ENCODE measurements around the gene TBC1D21. TPM values are rescaled to one million over a fixed set of nuclear protein-coding genes. Genes with fewer than 3 reads are reported as not detected.

The TBC1D21 gene
- total and polyA plus RNA-seq, 2 of the 8 experiments (the other 6 are each of a cell fraction or from before 2014, with no cell fraction given): not detected

- Histone ChIP-seq H3K14ac (ENCODE audit: insufficient read length) (no peak overlapping the region), H2AFZ (ENCODE audit: low read length) (no peak overlapping the region), H2AK5ac (ENCODE audit: low read depth, low read length) (no peak overlapping the region), H3K9ac (replicated peaks in 1 of 4; ENCODE audit: extremely low read depth in 1 of 4, low read depth in 3 of 4, low read length in 3 of 4) (no peak overlapping the region), H3K79me2 (ENCODE audit: control insufficient read depth in 1 of 2, insufficient read depth in 2 of 2, low read length in 2 of 2) (no peaks in the 10 kb centered on the region), H4K8ac (ENCODE audit: extremely low read depth, insufficient read depth, low read length) (no peak overlapping the region), H3K56ac (replicated peaks; ENCODE audit: insufficient read length, low read depth, low read length) (no peak overlapping the region), H4K91ac (replicated peaks; ENCODE audit: insufficient read length, low read length) (no peak overlapping the region), H4K5ac (ENCODE audit: insufficient read length, low read depth, low read length) (no peak overlapping the region), H3K27ac (ENCODE audit: low read depth, low read length) (no peak overlapping the region), H3K9me3 (ENCODE audit: insufficient read depth in 2 of 2, low read depth in 1 of 2, low read length in 1 of 2) (no peaks in the 10 kb centered on the region), H2BK15ac (ENCODE audit: low read length) (no peak overlapping the region), H3K4me1 (replicated peaks in 1 of 4; ENCODE audit: control insufficient read depth in 3 of 4, insufficient read depth in 4 of 4, low read length in 3 of 4) (no peaks in the 10 kb centered on the region; a peak in 1 of 7 replicates), H3K23me2 (ENCODE audit: low read depth, low read length) (no peaks in the 10 kb centered on the region), H3K4me2 (ENCODE audit: insufficient read depth in 1 of 2, low read depth in 2 of 2, low read length in 2 of 2) (no peak overlapping the region), H3K79me1 (ENCODE audit: low read depth, low read length) (no peaks in the 10 kb centered on the region), H2BK20ac (ENCODE audit: low read length) (no peak overlapping the region), H2BK120ac (replicated peaks; ENCODE audit: low read depth, low read length) (no peak overlapping the region), H3K36me3 (ENCODE audit: control insufficient read depth in 2 of 4, insufficient read depth in 4 of 4, low read length in 3 of 4) (no peaks in the 10 kb centered on the region), H2BK5ac (ENCODE audit: low read depth, low read length) (no peak overlapping the region), H3K23ac (ENCODE audit: insufficient read length) (no peak overlapping the region), H3K4me3 (ENCODE audit: extremely low read depth in 1 of 4, insufficient read depth in 2 of 4, low read depth in 3 of 4, low read length in 4 of 4) (no peak overlapping the region), H3K27me3 (replicated peaks in 1 of 4; ENCODE audit: control insufficient read depth in 3 of 4, extremely low read depth in 1 of 4, insufficient read depth in 3 of 4, low read length in 3 of 4) (no peaks in the 10 kb centered on the region; a peak in 1 of 7 replicates), H3K18ac (ENCODE audit: extremely low read depth, low read length) (no peak overlapping the region), H4K20me1 (replicated peaks in 1 of 2; ENCODE audit: control insufficient read depth in 1 of 2, insufficient read depth in 2 of 2, low read length in 2 of 2) (no peaks in the 10 kb centered on the region), H3K4ac (replicated peaks; ENCODE audit: insufficient read length, low read depth, low read length) (no peak overlapping the region), H2BK12ac (ENCODE audit: low read depth, low read length) (no peak overlapping the region)
- CTCF ChIA-PET (ENCODE audit: partially characterized antibody): interaction anchor here (1.2 to 4.8 kb wide), 5 partner anchors 10 to 78 kb away, joined by 5 to 31 read pairs (median 7); partner anchors contain the start of gene TBC1D21
- FAIRE-seq (no peak), DNase-seq (ENCODE audit: low read depth in 1 of 2, low spot score in 2 of 2) (no peak)
- POLR2A ChIA-PET (ENCODE audit: partially characterized antibody): no interaction called here
- WGBS, 2 experiments (ENCODE audit: extremely low coverage in 1 of 2, insufficient coverage in 1 of 2, insufficient read length in 1 of 2, insufficient replicate concordance in 2 of 2, low coverage in 1 of 2, low lambda C conversion rate in 2 of 2, missing lambda C conversion rate in 1 of 2): 70% methylated on average over 3 of the region's 5 CpGs; no CpG with 5 or more reads in 1 of the 2 experiments
- no peak for TF ChIP-seq HDAC6 (IDR thresholded peaks at IDR 0.05; ENCODE audit: low read depth, low read length)
- no peak for TF ChIP-seq CHD2 (IDR thresholded peaks at IDR 0.05; ENCODE audit: low read length)
- TF ChIP-seq BCL11A (IDR thresholded peaks at IDR 0.05; ENCODE audit: low read depth in 2 of 2, low read length in 2 of 2): no peak
- TF ChIP-seq TAF1 (IDR thresholded peaks at IDR 0.05; ENCODE audit: low read depth, low read length): no peak
- TF ChIP-seq KDM4A (IDR thresholded peaks at IDR 0.05; ENCODE audit: low read depth, low read length, severe bottlenecking): no peak
- no peak for TF ChIP-seq POLR2AphosphoS5 (IDR thresholded peaks at IDR 0.05; ENCODE audit: low read depth, low read length)
- TF ChIP-seq SIN3A (conservative IDR thresholded peaks at IDR 0.05 in 1 of 2, IDR thresholded peaks at IDR 0.05 in 1 of 2; ENCODE audit: low read depth in 1 of 2, low read length in 2 of 2): no peak
- TF ChIP-seq, protein P1, sequence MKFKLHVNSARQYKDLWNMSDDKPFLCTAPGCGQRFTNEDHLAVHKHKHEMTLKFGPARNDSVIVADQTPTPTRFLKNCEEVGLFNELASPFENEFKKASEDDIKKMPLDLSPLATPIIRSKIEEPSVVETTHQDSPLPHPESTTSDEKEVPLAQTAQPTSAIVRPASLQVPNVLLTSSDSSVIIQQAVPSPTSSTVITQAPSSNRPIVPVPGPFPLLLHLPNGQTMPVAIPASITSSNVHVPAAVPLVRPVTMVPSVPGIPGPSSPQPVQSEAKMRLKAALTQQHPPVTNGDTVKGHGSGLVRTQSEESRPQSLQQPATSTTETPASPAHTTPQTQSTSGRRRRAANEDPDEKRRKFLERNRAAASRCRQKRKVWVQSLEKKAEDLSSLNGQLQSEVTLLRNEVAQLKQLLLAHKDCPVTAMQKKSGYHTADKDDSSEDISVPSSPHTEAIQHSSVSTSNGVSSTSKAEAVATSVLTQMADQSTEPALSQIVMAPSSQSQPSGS (IDR thresholded peaks at IDR 0.05; ENCODE audit: low read length): no peak
- no peak for TF ChIP-seq KDM5A (IDR thresholded peaks at IDR 0.05; ENCODE audit: low read length)
- TF ChIP-seq RXRA (IDR thresholded peaks at IDR 0.05; ENCODE audit: insufficient read depth, low read depth, low read length): no peak
- TF ChIP-seq TCF12 (IDR thresholded peaks at IDR 0.05; ENCODE audit: low read depth, low read length): no peak
- TF ChIP-seq RNF2 (IDR thresholded peaks at IDR 0.05; ENCODE audit: borderline replicate concordance, low read depth, low read length, missing control alignments, poor library complexity, severe bottlenecking): no peak
Observed at GRCh38 chr15:73886717-73887345, 13.5 kb downstream of the TBC1D21 start.

Data from H1 (cell line).